AG09309 (cell line): ENCODE measurements around the gene ANK2.
"Not testable (repeated sequence)": the region's sequence is repeated elsewhere in the genome, so short reads cannot be mapped to it uniquely, and the experiment has no call there.

Experiments
- DNase-seq: peaks from one replicate; pipeline ENCODE4 v3.0.0-alpha.2; 2010; ENCODE audit warnings: low read depth
- H3K4me3 ChIP-seq: 2 replicates; pipeline ENCODE4 v1.5.1; 2011; ENCODE audit warnings: mild to moderate bottlenecking, low read depth, low read length, moderate library complexity; ENCODE audit not compliant: control insufficient read depth
- TF ChIP-seq, protein P1 (sequence below): IDR thresholded peaks from 2 replicates; pipeline ENCODE4 v1.5.1; 2011; ENCODE audit warnings: mild to moderate bottlenecking, low read depth, low read length, inconsistent platforms; ENCODE audit not compliant: insufficient read depth, control insufficient read depth; ENCODE audit errors: missing control alignments

ANK2 gene

GRCh38 chr4:113222471-113222870 lies 173.0 kb downstream of the ANK2 start:
- TF ChIP-seq, protein P1, sequence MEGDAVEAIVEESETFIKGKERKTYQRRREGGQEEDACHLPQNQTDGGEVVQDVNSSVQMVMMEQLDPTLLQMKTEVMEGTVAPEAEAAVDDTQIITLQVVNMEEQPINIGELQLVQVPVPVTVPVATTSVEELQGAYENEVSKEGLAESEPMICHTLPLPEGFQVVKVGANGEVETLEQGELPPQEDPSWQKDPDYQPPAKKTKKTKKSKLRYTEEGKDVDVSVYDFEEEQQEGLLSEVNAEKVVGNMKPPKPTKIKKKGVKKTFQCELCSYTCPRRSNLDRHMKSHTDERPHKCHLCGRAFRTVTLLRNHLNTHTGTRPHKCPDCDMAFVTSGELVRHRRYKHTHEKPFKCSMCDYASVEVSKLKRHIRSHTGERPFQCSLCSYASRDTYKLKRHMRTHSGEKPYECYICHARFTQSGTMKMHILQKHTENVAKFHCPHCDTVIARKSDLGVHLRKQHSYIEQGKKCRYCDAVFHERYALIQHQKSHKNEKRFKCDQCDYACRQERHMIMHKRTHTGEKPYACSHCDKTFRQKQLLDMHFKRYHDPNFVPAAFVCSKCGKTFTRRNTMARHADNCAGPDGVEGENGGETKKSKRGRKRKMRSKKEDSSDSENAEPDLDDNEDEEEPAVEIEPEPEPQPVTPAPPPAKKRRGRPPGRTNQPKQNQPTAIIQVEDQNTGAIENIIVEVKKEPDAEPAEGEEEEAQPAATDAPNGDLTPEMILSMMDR = peak; percentile 10
- H3K4me3 ChIP-seq = no peak overlapping the region
- DNase-seq = peak; percentile 10

DNA sequence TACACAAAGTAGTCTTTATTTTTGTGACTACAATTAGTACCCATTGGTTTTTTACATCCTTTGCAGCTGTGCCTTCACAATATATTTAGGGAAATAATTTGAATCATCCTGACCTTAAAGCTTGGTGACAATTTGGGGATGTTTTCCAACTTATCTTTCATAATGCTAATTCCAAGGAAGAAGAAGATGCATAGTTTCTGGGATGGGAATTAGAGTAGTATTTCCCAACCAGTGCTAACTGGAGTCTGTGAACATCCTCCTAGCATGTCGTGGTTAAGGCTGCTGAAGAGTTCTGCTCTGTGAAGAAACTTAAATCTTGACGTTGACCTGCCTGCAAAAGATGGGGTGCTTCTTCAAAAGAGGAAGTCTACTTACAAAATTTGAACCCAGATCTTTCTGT lies 173.5 kb downstream of the ANK2 start:
- no peak for DNase-seq
- H3K4me3 ChIP-seq = no peak overlapping the region
- TF ChIP-seq, protein P1 = no peak

GRCh38 chr4:113232194-113232593 lies 182.7 kb downstream of the ANK2 start:
- TF ChIP-seq, protein P1 = no peak
- no peak overlapping the region for H3K4me3 ChIP-seq
- DNase-seq = no peak

DNA sequence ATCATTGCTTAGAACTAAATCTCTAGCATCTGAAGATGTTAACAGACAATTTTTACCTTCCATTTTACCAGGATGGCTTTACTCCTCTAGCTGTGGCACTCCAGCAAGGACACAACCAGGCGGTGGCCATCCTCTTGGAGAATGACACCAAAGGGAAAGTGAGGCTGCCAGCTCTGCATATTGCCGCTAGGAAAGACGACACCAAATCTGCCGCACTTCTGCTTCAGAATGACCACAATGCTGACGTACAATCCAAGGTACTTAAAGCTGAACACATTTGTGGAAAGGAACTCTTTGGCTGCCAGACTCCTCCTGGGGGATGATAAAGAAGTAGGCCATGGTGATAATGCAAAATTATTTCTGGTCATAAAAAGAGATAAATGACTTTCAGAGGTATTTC lies 187.5 kb downstream of the ANK2 start:
- TF ChIP-seq, protein P1 = no peak
- DNase-seq = no peak
- H3K4me3 ChIP-seq = no peak overlapping the region

DNA sequence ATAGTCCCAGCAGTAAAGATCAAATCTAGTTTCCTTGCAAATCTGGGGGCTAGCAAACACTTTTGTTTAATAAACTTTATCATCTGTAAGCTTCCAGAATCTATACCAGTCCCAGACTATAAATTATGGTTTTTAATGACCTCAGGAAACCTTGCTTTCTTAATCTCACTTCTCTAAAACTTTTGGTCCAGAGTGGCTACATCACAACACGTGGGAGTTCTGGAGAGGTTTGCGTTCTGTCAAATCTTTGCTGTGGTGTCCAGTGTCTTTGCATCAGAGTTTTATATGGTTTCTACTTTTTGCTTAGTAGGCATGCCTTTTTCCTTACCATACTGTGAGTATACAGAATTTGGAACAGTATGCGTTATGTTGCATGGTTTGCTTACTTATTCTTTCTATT lies 193.9 kb downstream of the ANK2 start:
- TF ChIP-seq, protein P1 = no peak
- DNase-seq = no peak
- no peak overlapping the region for H3K4me3 ChIP-seq

DNA sequence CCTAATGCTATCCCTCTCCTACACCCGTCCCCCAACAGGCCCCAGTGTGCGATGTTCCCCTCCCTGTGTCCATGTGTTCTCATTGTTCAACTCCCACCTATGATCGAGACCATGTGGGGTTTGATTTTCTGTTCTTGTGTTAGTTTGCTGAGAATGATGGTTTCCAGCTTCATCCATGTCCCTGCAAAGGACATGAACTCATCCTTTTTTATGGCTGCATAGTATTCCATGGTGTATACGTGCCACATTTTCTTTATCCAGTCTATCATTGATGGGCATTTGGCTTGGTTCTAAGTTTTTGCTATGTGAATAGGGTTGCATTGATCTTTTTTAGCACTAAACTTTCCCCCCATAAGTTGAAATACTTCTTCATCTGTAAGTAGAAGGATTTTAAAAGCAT lies 195.3 kb downstream of the ANK2 start:
- not testable (repeated sequence) for H3K4me3 ChIP-seq, DNase-seq

- no peak for DNase-seq
- TF ChIP-seq, protein P1 = peak; percentile 21
- H3K4me3 ChIP-seq = no peak overlapping the region
These were observed 198.9 kb downstream of the ANK2 start for GRCh38 chr4:113248320-113248719.
